ENCODE results near the gene LMTK2.

Gene LMTK2

GRCh38 chr7:98205162-98205845, 98.6 kb downstream of the LMTK2 start:
- no peak for DNase-seq

GRCh38 chr7:98206451-98207330, 100.0 kb downstream of the LMTK2 start:
- DNase-seq, result no peak

GRCh38 chr7:98209166-98209920, 102.7 kb downstream of the LMTK2 start:
- DNase-seq, result no peak

GRCh38 chr7:98210513-98211220, 104.0 kb downstream of the LMTK2 start:
- DNase-seq, result no peak

- DNase-seq, result peak in 1 of 5 experiments; percentile 31
Measured at GRCh38 chr7:98211221-98211675, 104.6 kb downstream of the LMTK2 start, which contains the start of gene BHLHA15. Gene BHLHA15, plus strand, starts transcription at chr7:98211439. Its CDS starts 871 bp downstream, at chr7:98212310.

GRCh38 chr7:98211676-98212531, 105.2 kb downstream of the LMTK2 start:
- no peak for DNase-seq

- DNase-seq, result no peak
Measured at GRCh38 chr7:98212532-98213041, 105.9 kb downstream of the LMTK2 start.

GRCh38 chr7:98213296-98213887, 106.7 kb downstream of the LMTK2 start:
- no peak for DNase-seq

GRCh38 chr7:98213888-98214810, 107.5 kb downstream of the LMTK2 start:
- DNase-seq, result no peak

GRCh38 chr7:98214811-98215321, 108.2 kb downstream of the LMTK2 start:
- no peak for DNase-seq

GRCh38 chr7:98215561-98216495, 109.2 kb downstream of the LMTK2 start:
- no peak for DNase-seq

- DNase-seq, result no peak
Measured at GRCh38 chr7:98216941-98217622, 110.4 kb downstream of the LMTK2 start.

- no peak for DNase-seq
Measured at GRCh38 chr7:98217623-98218582, 111.2 kb downstream of the LMTK2 start.

GRCh38 chr7:98219382-98219781, 112.7 kb downstream of the LMTK2 start:
- peak in 1 of 5 experiments; percentile 51 for DNase-seq

GRCh38 chr7:98221611-98222532, 115.2 kb downstream of the LMTK2 start:
- no peak for DNase-seq
